MCF 10A (cell line): ENCODE data around the gene CHST6. TPM values are rescaled to one million over a fixed set of nuclear protein-coding genes. Genes with fewer than 3 reads are reported as not detected.

Experiments used
- BruUV-seq: library from RNA; stranded (reverse); fragments of 400-500 nt; replicated peaks from 2 replicates; lab custom pipeline; 2021; lab: Mats Ljungman, UMichigan
- CTCF ChIA-PET: fragments of 300-600 bp; sonication (Branson Sonifier 250); formaldehyde crosslinking; extraction: SDS; loops from one replicate; lab custom pipeline; 2021; ENCODE audit warnings: antibody characterized with exemption, inconsistent platforms; lab: Yijun Ruan, JAX
- POLR2A ChIA-PET: fragments of 300-600, 350-650 bp; sonication (Branson Sonifier 250); formaldehyde crosslinking; extraction: SDS; loops from one replicate; lab custom pipeline; 2020; ENCODE audit warnings: antibody characterized with exemption, inconsistent platforms; lab: Yijun Ruan, JAX
- DNase-seq: peaks from one replicate; pipeline ENCODE4 v3.0.0-alpha.2; 2018; ENCODE audit not compliant: unreplicated experiment
- H3K27ac Mint-ChIP-seq: one replicate; pipeline ENCODE4 v1.8.0; 2022; ENCODE audit warnings: mild to moderate bottlenecking, low read depth, mixed read lengths; ENCODE audit not compliant: unreplicated experiment
- H3K27me3 Mint-ChIP-seq: one replicate; pipeline ENCODE4 v1.8.0; 2022; ENCODE audit warnings: mixed read lengths; ENCODE audit not compliant: insufficient read depth, unreplicated experiment
- H3K36me3 Mint-ChIP-seq: one replicate; pipeline ENCODE4 v1.8.0; 2022; ENCODE audit warnings: mild to moderate bottlenecking, moderate library complexity, mixed read lengths; ENCODE audit not compliant: insufficient read depth, unreplicated experiment
- H3K4me1 Mint-ChIP-seq: one replicate; pipeline ENCODE4 v1.8.0; 2022; ENCODE audit warnings: mixed read lengths; ENCODE audit not compliant: insufficient read depth, unreplicated experiment
- H3K4me3 Mint-ChIP-seq: one replicate; pipeline ENCODE4 v1.8.0; 2022; ENCODE audit warnings: mild to moderate bottlenecking, moderate library complexity, mixed read lengths; ENCODE audit not compliant: unreplicated experiment
- H3K9me3 Mint-ChIP-seq: one replicate; pipeline ENCODE4 v1.8.0; 2022; ENCODE audit warnings: mixed read lengths; ENCODE audit not compliant: unreplicated experiment
- intact Hi-C: fragments of 100-400 bp; cut with micrococcal nuclease; formaldehyde crosslinking; loops from 2 replicates; pipeline ENCODE4 v1.14.1; 2022
- total RNA-seq: library from RNA; stranded (reverse); gene quantifications from 2 replicates; pipeline ENCODE4 v1.2.3, GENCODE V29; 2022
- TF ChIP-seq, protein P1 (sequence below): fragments of 200-600 bp; IDR thresholded peaks from one replicate; pipeline ENCODE4 v1.8.0; 2022; ENCODE audit warnings: antibody characterized with exemption, mild to moderate bottlenecking; ENCODE audit not compliant: unreplicated experiment

Gene CHST6
- total RNA-seq, 1 experiment from 2014 or later = 0.16 TPM

DNA sequence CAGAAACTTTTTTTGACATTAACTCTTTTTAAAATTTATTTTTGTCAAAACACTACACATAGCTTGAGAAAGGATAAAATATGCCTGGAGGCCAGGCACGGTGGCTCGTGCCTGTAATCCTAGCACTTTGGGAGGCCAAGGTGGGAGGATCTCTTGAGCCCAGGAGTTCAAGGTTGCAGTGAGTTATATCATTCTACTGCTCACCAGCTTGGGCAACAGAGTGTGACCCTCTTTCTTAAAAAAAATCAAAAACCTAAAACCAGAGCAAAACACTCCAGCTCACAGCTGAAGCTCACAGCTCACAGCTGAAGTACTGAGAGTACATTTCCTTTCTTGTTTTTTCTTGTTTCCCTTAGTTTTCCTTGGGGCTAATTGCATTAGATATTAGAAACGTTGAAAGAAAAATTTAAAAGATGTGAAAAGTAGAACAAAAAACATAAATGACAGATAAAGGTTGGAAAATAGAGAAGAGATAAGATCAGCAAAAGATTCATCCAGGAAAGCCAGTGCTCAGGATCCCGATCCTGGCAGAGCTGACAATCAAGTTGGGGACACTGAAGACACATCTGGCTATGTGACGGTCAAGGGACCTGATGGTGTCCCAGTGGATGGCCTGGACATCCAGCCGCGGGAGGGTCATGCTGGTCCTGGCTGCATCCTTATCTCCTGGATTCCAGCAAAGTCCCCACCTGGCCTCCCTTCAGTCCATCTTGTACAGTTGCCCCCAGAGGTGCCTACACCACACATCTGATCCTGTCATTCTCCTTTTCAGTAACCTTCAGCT, 9.8 kb downstream of the CHST6 start:
- POLR2A ChIA-PET = interaction anchor here (0.5 to 6.7 kb wide), 19 partner anchors 11 to 233 kb away, joined by 3 to 46 read pairs (median 5); partner anchors contain the start of genes ADAT1, CFDP1, GABARAPL2 and KARS1
- TSS peak; percentile 60 for BruUV-seq
- TF ChIP-seq, protein P1, sequence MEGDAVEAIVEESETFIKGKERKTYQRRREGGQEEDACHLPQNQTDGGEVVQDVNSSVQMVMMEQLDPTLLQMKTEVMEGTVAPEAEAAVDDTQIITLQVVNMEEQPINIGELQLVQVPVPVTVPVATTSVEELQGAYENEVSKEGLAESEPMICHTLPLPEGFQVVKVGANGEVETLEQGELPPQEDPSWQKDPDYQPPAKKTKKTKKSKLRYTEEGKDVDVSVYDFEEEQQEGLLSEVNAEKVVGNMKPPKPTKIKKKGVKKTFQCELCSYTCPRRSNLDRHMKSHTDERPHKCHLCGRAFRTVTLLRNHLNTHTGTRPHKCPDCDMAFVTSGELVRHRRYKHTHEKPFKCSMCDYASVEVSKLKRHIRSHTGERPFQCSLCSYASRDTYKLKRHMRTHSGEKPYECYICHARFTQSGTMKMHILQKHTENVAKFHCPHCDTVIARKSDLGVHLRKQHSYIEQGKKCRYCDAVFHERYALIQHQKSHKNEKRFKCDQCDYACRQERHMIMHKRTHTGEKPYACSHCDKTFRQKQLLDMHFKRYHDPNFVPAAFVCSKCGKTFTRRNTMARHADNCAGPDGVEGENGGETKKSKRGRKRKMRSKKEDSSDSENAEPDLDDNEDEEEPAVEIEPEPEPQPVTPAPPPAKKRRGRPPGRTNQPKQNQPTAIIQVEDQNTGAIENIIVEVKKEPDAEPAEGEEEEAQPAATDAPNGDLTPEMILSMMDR = no peak
- peak overlapping the region; percentile 37 for H3K4me3 Mint-ChIP-seq
- H3K27me3 Mint-ChIP-seq = no peaks in the 10 kb centered on the region
- intact Hi-C loops = no loop called here
- peak overlapping the region; percentile 70 for H3K27ac Mint-ChIP-seq
- no peak for DNase-seq
- CTCF ChIA-PET = interaction anchor here (0.5 to 4.0 kb wide), 12 partner anchors 9 to 439 kb away, joined by 3 to 37 read pairs (median 4); partner anchors contain the start of gene TMEM170A
- H3K9me3 Mint-ChIP-seq = no peaks in the 10 kb centered on the region
- peaks cover 6% of the 10 kb centered on the region for H3K36me3 Mint-ChIP-seq
- peaks cover 36% of the 10 kb centered on the region for H3K4me1 Mint-ChIP-seq

GRCh38 chr16:75483222-75483621, 12.0 kb downstream of the CHST6 start:
- Mint-ChIP-seq H3K4me3 (peak overlapping the region; percentile 45), H3K9me3 (no peaks in the 10 kb centered on the region), H3K27ac (peak overlapping the region; percentile 70), H3K4me1 (peaks cover 34% of the 10 kb centered on the region), H3K36me3 (peaks cover 6% of the 10 kb centered on the region), H3K27me3 (no peaks in the 10 kb centered on the region)
- ChIA-PET POLR2A (interaction anchor here (0.9 to 6.7 kb wide), 10 partner anchors 10 to 281 kb away, joined by 3 to 46 read pairs (median 4); partner anchors contain the start of genes ADAT1, GABARAPL2, TMEM170A and TMEM231), CTCF (interaction anchor here (0.6 to 2.6 kb wide), 6 partner anchors 9 to 1689 kb away, joined by 3 to 11 read pairs (median 4); partner anchors contain the start of gene TMEM170A)
- peak; percentile 96 for DNase-seq
- TF ChIP-seq, protein P1 = no peak
- no TSS peak for BruUV-seq
- intact Hi-C loops = no loop called here

GRCh38 chr16:75482434-75483205, 12.6 kb downstream of the CHST6 start:
- H3K4me3 Mint-ChIP-seq = no peak overlapping the region
- no peaks in the 10 kb centered on the region for H3K9me3 Mint-ChIP-seq
- H3K27ac Mint-ChIP-seq = peak overlapping the region; percentile 70
- peaks cover 40% of the 10 kb centered on the region for H3K4me1 Mint-ChIP-seq
- DNase-seq = peak; percentile 49
- TF ChIP-seq, protein P1 = no peak
- no TSS peak for BruUV-seq
- POLR2A ChIA-PET = interaction anchor here (0.9 to 6.7 kb wide), 8 partner anchors 10 to 281 kb away, joined by 3 to 46 read pairs (median 10); partner anchors contain the start of genes ADAT1, GABARAPL2, TMEM170A and TMEM231
- H3K36me3 Mint-ChIP-seq = peaks cover 6% of the 10 kb centered on the region
- H3K27me3 Mint-ChIP-seq = no peaks in the 10 kb centered on the region
- CTCF ChIA-PET = interaction anchor here (0.6 to 2.6 kb wide), 7 partner anchors 10 to 1689 kb away, joined by 3 to 20 read pairs (median 4); partner anchors contain the start of gene TMEM170A
- intact Hi-C loops = no loop called here
